GM21390 (cell line): Measurements from ENCODE around the gene KRTAP10-2.
"Not testable (repeated sequence)": the region's sequence is repeated elsewhere in the genome, so short reads cannot be mapped to it uniquely, and the experiment has no call there.

Experiments used
- ATAC-seq: cut with Tn5 transposase; IDR thresholded peaks from one replicate; pipeline ENCODE4 v1.9.1; 2021; ENCODE audit not compliant: unreplicated experiment

The KRTAP10-2 gene

DNA sequence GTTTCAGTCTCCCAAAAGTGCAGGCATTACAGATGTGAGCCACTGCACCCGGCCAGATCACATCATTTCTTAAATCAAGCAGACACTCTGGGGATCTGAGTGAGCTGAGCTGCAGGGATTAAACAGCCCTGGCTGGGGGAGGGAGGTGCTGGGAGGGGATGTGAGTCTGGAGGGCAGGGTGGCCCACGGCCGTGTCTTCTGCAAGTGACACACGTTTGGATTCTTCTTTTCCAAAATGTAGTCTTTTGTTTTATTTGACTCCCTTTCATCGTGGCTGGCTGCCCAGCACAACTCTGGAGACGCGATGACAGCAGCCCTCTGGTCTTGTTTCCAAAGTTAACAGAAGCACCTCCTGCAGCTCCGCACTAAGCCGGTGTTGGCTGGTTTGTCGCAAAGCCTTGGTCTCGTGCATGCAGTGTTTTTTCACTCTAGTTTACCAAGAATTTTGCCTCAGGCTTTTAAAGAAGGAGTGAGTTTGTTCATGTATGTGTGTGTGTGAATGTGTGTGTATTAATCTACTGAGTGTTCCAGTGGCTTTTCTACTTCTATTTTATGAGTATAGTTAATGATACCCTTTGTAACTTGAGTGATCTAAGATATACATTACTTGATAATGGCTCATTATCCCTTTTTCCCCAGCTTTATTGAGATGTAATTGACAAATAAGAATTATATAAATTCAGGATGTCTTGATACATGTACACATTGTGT, 31.9 kb upstream of the KRTAP10-2 start:
- ATAC-seq: no peak

DNA sequence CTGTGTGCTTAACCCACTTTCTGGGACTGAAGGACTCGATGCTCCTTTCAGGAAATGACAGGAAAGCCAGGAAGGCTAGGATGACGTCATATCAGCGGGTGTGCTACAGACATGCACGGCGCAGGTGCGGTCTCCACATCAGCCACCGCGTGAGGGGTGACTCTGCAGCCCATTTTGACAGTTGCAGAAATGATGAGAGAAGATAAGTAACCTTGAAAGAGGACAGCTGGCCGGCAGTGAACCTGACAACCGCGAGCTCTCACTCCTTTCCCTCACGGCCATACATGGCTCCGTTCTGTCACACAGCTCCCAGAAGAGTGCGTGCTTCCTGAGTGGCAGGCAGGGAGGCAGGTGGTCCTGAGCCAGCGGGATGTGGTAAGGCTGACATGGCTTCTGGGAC, 30.8 kb upstream of the KRTAP10-2 start:
- ATAC-seq: no peak

DNA sequence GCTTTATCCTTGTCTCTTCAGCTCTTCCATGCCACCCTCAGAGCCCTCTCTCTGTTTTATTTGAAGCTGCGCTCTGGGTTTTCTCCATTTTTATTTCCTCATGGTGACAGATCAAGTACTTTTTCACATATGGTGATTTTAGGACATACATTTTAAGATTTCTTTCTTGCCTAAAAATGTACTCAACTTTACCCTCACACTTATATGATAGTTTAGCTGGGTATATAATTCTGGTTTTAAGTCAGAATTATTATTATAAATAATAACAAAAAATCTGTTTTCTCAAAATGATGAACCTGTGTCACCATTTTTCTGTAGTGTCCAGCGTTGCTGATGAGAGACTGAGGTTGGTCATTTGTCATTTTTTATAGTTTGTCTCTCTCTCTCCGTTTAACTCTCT, 29.9 kb upstream of the KRTAP10-2 start:
- ATAC-seq: no peak

DNA sequence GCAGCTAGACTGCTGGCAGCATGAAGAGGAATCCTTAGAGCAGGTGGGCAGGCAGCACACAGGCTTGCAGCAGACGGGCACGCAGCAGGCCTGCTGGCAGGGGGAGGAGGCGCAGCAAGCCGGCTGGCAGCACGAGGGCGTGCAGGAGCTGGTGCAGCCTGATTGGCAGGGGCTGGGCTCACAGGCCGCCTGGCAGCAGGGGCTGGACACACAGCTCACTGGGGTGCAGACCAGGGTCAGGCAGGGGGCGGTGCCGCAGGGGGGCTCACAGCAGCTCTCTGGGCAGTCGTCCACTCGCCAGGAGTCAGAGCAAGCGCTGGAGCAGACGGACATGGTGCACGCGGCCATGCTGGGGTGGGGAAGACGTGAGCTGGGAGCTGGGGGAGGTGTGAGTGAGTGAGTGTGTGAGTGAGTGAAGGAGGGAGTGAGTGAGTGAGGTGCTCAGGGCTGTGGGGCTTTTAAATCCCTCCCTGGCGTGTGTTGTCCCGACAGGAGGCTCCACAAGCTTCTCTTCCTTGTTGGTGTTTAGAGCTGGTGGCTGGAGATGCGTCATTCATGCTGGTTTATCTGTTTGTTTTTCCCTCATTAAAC, 29.0 kb upstream of the KRTAP10-2 start, which contains the start of gene KRTAP10-5:
Gene KRTAP10-5, minus strand, starts transcription at position 374 of the 591 bp plus-strand sequence. Its CDS starts 26 bp downstream, at position 348.
- ATAC-seq: not testable (repeated sequence)

DNA sequence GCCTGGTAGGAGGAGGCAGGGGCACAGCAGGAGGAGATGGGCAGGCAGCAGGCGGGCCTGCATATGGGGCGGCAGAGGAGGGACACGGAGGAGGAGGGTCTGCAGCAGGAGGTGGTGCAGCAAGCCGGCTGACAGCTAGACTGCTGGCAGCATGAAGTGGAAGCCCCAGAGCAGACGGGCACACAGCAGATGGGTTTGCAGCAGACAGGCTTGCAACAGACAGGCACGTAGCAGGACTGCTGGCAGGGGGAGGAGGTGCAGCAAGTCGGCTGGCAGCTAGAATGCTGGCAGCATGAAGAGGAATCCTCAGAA, 28.5 kb upstream of the KRTAP10-2 start:
- ATAC-seq: no peak

DNA sequence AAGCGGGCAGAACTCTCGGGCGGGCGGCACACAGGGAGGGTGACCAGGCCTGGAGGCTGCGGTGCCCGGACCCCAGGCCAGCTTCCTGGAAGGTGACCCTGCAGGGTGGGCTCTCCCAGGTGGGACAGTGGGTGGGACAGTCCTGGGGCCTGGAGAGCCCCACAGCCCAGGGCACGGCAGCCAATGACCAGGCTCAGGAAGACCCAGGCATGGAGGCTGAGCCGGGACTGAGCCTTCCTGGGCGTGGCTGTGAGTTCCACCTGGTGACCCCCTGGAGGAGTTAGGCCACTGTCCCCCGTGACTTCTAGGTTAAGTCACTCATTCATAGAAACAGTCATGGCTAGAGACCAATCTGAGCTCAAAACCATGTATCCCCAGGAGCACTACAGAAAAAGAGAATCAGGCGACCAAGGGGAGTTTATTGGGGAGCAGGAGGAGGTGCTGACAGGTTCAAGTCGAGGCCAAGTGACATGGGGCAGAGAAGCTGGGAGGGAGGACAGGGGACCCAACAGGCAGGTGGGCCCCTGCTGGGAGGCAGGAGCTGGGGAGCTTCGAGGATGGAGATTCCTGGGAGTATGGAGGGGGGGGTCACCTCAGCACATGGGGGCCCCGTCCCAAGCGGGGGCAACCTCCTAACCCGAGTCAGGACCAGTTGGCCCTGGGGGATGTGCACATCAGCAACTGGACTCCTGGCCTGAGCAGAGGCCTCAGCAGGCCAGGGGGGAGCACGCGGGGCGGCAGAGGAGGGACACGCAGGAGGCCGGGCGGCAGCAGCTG, 27.9 kb upstream of the KRTAP10-2 start:
- ATAC-seq: no peak

DNA sequence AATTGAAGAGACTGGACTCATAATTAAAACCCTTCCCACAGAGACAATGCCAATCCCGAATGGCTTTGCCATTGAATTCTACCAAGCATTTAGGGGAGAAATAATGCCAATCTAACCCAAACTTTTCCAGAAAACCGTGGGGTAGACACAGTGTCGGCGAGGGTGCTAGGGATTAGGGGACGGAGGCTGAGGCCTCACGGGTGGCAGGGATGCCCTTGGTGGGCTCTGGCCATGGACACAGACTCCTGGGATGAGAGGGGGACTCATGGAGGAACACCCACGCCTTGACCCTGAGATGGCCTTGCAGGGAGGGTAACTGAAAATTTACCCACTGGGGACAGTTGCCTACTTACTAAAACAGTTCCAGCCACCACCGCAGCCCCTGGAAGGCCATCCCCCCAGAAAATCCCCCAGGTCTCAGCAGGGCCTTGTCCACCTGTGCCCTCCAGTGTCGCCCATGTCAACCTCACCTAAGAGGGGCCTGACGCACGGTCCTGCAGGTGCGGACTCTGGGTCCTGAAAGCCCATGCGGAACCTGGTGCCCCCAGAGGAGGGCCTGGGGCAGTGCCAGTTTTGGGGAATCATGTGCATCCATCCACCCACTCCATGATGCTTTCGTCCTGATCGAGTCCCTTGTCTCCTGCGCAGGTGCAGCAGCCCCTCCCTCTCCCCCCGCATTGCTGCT, 27.2 kb upstream of the KRTAP10-2 start:
- ATAC-seq: no peak

DNA sequence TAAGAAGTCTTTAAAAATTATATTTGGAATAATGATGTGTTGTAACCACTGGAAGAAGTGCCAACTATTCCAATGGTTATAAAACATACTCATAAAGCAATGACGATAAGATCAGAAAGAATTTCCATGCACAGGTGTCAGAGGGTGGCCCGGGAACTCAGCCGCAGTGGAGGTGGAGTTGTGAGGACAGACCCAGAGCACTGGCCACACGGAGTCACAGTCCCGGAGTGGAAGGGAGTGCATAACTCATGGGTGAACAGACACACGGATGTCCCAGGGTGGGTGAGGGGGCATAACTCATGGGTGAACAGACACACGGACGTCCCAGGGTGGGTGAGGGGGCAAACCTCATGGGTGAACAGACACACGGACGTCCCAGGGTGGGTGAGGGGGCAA, 24.7 kb upstream of the KRTAP10-2 start:
- no peak for ATAC-seq

DNA sequence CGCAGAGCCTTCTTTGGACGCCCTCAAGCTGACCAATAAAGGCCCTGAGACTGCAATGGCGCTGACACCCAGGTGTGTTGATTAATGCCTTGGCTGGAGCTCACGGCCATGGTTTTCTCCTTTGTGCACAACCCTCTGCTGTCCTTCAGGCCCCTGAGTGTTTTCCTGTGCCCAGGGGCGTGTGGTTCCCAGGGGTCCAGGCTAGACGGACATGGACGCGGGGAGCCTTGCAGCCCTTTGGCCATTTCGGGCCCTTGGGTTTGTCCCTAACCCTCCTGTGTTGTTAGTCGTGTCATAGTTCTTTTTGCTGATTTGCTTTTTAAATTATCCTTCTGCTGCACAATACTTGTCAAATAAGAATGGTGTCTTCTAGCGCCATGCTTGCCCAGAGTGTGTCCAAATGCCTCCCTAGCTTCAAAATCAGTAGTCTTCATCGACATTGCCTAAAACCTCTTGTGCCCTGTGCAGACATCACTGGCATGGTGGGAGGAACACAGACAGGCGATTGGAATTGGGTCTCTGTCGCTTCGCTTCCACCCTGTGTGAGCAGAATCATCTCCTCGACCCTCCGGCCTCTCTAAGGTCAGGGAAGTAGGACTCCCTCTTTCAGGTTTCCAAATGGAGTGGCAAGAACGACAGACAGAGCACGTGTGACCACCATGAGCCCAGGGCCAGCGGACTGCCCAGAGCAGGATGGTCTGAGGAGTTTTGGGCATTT, 24.2 kb upstream of the KRTAP10-2 start:
- ATAC-seq: no peak

DNA sequence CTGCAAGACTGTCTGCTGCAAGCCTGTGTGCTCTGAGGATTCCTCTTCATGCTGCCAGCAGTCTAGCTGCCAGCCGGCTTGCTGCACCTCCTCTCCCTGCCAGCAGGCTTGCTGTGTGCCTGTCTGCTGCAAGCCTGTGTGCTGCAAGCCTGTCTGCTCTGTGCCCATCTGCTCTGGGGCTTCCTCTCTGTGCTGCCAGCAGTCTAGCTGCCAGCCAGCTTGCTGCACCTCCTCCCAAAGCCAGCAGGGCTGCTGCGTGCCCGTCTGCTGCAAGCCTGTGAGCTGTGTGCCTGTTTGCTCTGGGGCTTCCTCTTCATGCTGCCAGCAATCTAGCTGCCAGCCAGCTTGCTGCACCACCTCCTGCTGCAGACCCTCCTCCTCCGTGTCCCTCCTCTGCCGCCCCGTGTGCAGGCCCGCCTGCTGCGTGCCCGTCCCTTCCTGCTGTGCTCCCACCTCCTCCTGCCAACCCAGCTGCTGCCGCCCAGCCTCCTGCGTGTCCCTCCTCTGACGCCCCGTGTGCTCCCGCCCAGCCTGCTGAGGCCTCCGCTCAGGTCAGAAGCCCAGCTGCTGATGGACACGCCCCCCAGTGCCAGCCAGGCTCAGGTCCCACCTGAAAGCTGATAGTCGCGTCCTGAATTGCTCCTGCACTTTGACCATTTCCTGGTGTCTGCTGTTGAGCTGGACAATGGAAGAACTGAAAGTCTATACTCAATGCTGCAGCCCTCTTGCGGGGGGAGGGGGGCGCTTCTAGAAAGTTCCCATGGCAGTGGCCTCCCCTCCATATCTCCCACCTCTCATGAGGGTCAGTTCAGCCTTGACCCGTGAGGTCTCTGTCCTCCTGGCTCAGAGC, 23.4 kb upstream of the KRTAP10-2 start:
- ATAC-seq: no peak

DNA sequence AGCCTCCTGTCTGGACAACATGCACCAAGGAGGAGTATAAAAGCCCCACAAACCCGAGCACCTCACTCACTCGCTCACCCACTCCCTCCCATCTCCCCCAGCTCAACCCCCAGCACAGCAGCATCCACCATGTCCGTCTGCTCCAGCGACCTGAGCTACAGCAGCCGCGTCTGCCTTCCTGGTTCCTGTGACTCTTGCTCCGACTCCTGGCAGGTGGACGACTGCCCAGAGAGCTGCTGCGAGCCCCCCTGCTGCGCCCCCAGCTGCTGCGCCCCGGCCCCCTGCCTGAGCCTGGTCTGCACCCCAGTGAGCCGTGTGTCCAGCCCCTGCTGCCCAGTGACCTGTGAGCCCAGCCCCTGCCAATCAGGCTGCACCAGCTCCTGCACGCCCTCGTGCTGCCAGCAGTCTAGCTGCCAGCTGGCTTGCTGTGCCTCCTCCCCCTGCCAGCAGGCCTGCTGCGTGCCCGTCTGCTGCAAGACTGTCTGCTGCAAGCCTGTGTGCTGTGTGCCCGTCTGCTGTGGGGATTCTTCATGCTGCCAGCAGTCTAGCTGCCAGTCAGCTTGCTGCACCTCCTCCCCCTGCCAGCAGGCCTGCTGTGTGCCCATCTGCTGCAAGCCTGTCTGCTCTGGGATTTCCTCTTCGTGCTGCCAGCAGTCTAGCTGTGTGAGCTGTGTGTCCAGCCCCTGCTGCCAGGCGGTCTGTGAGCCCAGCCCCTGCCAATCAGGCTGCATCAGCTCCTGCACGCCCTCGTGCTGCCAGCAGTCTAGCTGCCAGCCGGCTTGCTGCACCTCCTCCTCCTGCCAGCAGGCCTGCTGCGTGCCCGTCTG, 22.5 kb upstream of the KRTAP10-2 start, which contains the start of gene KRTAP10-4:
Gene KRTAP10-4, plus strand, starts transcription at position 100 of the 827 bp plus-strand sequence. Its CDS starts 30 bp downstream, at position 130.
- ATAC-seq: not testable (repeated sequence)

DNA sequence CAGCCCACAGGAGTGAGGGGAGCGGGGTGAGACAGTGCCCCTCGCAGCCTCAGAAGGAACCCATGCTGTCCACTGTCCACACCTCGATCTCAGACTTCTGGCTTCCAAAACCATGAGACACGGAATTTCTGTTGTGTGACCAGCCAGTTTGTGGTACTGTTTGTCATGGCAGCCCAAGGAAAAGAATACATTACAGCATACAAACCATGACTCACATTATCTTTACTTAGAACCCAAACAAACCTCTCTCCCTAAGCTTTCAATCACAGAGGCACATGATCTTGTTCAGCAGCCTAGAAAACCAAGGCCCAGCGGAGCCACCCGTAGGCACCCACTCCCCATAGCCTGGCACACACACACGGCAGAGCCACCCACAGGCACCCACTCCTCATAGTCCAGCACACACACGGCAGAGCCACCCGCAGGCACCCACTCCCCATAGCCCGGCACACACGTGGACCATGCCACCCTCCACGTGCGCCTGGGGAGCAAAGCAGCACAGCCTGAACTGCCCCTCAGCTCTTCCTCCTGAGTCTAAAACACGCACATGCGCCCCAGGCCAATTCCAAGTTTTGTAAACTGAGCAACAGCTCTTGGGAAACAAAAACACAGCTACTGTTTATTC, 21.8 kb upstream of the KRTAP10-2 start:
- ATAC-seq: no peak

DNA sequence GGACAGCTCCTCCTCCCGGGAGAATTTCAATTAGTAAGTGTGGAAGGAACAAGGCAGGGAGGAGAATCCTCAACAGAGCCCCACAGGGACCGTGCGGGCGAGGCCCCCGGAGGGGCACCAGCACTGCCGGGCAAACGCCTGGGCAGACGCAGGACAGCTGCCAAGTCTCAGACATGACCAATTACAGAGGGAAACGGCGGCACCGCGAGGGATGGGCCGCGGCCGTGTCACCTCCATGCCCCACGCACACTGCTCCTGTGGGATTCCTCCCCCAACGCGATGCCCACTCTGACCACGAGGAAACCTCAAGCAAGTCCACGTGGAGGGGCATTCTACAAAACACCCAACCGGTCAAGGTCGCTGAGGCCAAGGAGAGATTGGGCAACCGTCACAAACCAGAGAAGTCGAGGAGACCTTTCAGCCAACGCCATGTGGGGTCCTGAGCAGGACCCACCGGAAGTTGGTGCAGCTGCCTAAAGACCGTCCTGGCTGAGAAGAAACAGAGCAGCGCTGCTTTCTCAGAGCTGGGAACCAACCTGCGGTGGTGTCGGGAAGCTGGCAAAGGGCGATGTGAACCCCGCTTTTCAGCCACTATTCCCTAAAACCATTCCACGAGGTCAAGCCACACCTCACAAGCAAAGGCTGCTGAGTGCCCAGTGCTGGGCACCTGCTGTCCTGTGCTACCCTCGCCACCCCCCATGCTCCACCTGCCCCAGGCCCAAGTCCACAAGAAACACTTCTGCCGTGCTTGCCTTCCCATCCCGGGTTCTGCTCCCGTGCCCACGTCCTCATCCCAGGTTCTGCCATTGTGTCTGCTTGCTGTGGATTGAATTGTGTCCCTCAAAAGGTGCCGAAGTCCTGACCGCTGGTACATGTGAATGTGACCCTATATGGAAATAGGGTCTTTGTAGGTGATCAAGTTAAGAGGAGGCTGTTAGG, 20.8 kb upstream of the KRTAP10-2 start:
- no peak for ATAC-seq

DNA sequence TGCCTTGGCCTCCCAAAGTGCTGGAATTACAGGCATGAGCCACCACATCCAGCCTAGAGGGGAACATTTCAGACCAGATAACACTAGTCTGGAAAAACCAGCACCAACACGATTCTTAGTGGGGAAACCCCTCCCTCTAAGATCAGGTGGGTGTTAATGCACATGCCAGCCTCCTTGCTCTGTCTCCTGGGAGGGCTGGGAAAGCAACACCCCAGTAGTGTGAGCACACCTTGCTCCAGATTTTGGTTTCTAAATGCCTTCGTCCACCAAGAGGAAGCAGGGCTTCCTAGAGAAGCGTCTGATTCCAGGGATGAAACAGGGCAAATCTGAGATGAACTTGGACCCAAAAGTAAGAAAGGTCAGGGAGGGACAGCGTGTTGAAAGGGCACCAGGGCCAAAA, 20.0 kb upstream of the KRTAP10-2 start:
- no peak for ATAC-seq

DNA sequence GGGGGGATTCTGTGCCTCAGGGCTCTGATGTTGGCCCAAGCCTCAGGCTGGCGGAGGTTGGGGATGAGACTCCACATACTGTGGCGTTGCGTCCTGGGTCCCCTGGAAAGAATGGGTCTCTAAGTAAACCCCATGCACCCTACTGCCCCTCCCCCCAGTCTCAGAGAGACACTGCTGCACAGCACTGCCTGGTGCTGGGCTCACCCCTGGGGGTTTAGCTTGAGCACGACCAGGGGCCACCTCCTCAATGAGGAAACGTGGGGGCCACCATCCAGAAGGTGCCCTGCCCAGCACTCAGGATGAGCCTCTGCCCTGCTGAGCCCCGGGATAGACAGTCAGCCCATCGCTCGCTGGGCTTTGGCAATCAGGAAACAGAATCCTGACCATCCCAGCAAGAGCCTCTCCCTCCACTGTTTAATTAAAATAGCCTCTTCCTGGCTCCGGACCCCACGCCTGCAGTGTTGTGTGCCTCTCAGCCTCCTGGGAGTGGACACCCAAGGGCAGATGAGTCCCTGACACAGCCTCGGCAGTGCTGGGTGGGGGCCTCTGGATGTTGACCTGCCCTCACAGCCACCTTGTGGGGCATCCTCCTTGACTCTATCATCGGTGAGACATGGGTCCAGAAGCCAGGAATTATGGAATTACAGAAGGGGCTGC, 18.7 kb upstream of the KRTAP10-2 start:
- ATAC-seq: no peak

DNA sequence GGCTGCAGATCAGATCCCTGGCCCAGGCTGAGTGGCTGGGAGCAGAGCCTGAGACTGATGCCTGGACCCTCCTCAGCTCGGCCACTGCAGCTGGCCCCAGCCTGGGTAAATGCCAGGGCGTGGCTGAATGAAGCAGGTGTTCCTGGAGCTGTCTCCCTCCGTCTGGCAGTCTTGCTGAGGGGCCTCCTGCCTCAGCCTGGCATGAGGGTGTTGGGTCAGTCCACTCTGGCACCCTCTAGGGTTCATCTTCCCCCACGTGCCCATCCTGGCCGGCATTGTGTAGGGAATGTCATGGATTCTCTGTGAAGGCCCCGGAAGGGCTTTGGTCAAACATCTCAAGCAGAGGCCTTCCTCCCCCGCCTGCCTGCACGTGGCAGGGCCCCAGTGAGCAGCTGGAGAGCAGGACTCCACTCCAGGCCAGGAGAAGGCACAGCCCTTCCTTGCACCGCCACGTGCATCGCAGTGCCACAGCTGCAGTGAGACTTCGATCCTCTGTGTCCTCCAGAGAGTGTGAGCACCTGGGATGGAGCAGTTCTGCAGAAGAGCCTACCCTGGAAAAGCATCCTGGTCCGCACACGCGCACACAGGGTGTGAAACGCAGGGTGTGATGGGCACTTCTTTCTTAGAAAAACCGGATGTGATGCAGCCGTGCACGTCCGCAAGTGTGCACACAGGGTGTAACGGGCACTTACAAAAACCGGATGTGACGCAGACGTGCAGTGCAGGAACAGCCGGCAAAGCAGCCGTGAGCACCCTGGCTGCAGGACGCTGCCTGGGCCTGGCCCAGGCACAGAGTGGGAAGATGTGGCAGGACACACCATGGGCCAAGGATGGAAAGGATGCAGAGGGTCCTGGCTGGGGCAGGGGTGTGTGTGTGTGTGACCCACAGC, 17.6 kb upstream of the KRTAP10-2 start:
- no peak for ATAC-seq
